ENCODE measurements around the gene MAP4.

MAP4 gene

DNA sequence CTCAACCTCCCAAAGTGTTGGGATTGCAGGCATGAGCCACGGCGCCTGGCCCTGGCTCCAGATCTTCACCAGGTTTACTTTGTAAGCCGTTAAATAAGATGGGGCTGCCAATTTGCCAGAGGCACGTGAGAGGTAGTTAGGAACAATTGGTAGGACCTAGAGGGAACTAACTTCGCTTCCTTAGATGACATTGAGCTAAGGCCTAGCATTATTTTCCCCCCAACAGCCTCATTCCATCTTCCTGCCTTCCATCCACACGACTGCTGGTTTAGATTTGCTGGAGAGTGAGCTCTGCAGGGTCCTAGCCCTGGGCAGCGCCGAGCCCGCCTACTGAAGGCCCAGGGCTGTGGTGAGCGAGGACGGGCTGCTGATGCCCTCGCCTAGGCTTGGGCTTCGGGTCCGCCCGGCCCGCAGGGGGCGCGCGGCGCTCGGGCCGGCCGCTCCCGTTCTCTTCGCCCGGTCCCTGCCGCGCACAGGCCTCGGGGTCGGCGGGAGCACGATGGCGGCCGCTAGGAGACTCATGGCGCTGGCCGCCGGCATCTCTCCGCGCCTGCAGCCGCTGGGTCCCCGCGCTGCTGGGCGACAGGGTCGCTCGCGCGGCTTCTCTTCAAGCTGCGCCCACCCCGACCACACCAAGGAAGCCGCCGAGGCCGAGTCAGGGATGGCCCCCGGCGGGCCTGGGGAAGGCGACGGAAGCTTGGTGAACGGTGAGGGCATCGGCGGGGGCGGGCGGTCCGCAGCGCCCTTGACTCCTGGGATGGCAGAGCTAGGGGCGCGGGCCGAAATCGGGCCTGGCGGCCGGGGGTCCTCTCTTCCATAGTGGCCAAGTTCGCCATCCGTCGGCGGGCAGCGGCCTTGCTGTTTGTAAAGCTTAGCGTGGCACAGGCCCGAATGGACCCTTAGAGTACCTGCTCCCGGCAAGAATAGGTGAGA lies 191.4 kb downstream of the MAP4 start:
- peak; percentile 91 for DNase-seq

DNA sequence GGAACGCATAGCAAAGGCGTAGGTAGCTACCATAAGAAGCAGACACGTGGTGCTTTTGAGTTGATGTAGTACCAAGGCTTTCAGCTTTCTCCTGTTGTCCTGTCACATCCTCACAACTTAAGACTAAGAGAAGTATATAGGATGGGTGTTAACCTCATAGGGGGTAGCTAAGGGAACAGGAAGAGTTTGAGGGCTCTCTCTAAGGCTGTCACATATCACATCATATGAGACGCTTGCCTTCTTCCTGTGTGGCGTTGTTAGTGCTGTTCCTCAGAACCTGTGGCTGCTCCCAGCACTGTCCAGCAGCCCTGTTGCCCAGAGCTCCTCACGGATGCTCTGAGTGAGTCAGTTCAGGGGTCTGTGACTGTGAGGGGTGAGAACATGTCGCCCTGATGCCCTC lies 198.6 kb downstream of the MAP4 start:
- no peak for DNase-seq

DNA sequence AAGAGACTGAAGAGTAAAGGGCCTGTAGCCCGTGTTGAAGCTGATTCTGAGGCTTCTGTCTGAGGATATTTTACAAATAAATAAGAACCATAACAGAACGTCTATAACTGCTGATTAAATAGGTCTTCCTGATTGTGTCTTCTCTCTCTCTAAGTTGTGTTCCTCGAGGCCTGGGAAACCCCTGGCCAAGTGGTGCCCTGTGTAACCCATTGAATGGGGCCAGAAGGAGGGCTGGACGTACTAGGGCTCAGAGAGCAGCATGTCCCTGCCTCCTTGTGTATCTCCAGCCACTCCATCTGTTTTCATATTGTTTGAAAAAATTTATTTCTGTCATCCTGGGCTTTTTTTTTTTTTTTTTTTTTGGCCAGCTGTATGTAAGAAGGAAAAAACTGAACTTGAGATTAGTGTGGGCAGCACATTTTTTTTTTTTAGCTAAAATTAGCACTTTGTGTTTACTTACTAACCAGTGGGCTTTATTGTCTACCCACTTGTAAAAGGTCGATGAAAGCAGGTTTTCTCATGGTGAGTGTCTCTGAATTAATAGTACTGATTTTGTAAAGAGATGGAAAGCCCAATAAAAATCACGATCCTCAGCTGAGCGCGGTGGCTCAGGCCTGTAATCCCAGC lies 202.6 kb downstream of the MAP4 start:
- no peak for DNase-seq

DNA sequence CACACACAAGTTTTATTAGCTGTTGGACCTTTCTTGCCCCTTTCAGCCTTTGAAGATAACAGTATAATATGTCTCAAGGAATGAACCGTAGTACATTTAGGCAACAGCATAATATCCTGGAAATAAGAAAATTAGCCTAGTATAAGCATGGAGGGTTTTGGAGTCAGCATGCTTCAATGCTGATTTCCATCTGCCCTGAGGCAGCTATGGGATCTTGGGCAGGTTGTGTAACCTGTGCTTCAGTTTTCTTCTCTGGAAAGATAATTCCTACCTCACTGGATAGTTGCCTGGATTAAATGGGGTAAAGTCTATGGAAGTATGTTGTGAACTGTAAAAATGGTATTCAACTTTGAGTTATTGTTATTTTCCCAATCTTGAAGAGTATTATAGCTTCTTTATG lies 211.6 kb downstream of the MAP4 start:
- no peak for DNase-seq

DNA sequence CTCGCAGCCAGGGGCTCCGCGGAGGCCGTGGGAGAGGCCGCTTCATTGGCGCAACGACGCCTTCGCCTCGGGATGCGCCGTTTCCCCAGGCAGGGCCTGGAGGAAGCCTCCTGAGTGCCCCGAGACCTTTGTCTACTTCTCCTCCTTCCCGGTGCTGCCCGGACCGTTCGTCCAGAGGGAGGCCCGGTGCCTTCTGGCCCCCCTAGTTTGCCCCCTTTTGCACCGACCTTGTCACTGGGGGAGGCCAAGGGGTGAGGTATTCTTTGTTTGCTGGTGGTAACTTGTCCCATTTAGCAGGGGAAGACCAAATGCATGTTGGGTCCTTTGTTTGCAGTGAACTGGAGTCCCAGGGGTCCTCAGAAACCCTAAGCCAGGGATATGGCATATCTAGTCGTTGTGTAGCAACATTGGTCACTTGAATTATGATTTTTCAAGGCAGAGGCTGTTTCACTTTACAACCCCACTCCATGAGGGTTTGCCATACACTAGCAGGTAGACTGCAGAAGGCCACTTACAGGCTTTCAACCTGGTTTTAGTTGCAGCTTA lies 212.7 kb downstream of the MAP4 start:
- DNase-seq, result peak; percentile 55

DNA sequence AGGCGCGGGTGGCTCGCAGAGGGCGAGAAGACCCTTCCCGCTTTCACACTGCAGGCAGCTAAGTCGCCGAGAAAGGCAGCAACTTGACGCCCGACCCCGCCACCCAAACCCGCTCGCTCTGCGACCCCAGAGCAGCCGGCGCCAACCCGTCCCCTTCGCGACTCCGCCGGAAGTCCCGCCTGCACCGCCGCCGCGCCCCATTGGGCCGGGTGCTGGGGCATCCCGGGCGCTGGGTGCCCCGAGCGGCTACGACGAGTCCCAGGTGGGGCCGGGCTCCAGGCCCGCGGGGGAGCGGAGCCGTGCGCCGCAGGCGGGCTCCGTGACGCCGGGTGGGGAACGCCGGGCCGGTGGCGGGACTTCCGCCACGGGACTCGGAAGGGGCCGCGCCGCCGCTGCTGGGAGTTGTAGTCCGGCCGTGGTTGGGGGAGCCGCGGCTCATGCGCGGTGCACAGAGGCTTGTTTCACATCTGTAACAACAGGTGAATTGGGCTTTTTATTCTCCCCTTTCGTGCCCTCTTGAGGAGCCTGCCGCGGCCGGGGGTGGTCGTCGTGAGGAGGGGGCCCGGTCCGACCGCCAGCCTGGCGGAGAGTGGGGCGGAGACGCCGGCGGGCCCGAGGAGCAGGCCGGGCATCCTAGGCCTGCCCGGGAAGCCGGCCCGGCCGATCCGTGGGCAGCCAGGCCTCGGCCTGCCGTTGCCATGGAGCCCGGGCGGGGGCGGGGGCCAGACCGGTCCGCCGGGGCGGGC lies 213.3 kb downstream of the MAP4 start, which contains the start of gene DHX30:
Gene DHX30 (plus strand): TSS at position 405 of the 746 bp plus-strand sequence. CDS start 7,546 bp downstream, outside the sequence.
- peak; percentile 85 for DNase-seq
